Duodenal mucosa (tissue), 2 donors: Measurements from ENCODE around the gene FBXL3.
"Not testable (repeated sequence)": the region's sequence is repeated elsewhere in the genome, so short reads cannot be mapped to it uniquely, and the experiment has no call there.

ENCODE experiments used
- H3K27ac ChIP-seq: one replicate; pipeline ENCODE4 v1.7.0; 2013; ENCODE audit warnings: low read depth, low read length
- H3K27me3 ChIP-seq, 2 donors: one replicate each; pipeline ENCODE4 v1.7.0; 2013; ENCODE audit warnings: low read length in 2 of 2, control low read depth in 1 of 2; ENCODE audit not compliant: insufficient read depth in 2 of 2, control insufficient read depth in 1 of 2
- H3K36me3 ChIP-seq, 2 donors: one replicate each; pipeline ENCODE4 v1.7.0; 2013; ENCODE audit warnings: low read length in 2 of 2, control low read depth in 1 of 2; ENCODE audit not compliant: insufficient read depth in 2 of 2, control insufficient read depth in 1 of 2
- H3K4me1 ChIP-seq, 2 donors: one replicate each; pipeline ENCODE4 v1.7.0; 2013; ENCODE audit warnings: low read length in 2 of 2, control low read depth in 1 of 2; ENCODE audit not compliant: insufficient read depth in 2 of 2, control insufficient read depth in 1 of 2
- H3K4me3 ChIP-seq, 2 donors: one replicate each; pipeline ENCODE4 v1.7.0; 2013; ENCODE audit warnings: low read length in 2 of 2, low read depth in 1 of 2
- H3K9ac ChIP-seq, 2 donors: one replicate each; pipeline ENCODE4 v1.7.0; 2013; ENCODE audit warnings: low read length in 2 of 2, low read depth in 1 of 2
- H3K9me3 ChIP-seq, 2 donors: one replicate each; pipeline ENCODE4 v1.7.0; 2013; ENCODE audit warnings: low read length in 2 of 2, control low read depth in 1 of 2; ENCODE audit not compliant: control insufficient read depth in 1 of 2

The FBXL3 gene

GRCh38 chr13:77009011-77009410, 17.9 kb downstream of the FBXL3 start:
- H3K4me3 ChIP-seq: no peak overlapping the region
- no peak overlapping the region for H3K9ac ChIP-seq
- no peaks in the 10 kb centered on the region for H3K9me3 ChIP-seq
- peaks cover 1 to 11% of the 10 kb centered on the region in 2 donors for H3K4me1 ChIP-seq
- H3K36me3 ChIP-seq: peaks cover 32 to 74% of the 10 kb centered on the region in 2 donors
- H3K27me3 ChIP-seq: no peaks in the 10 kb centered on the region
- H3K27ac ChIP-seq: no peak overlapping the region

DNA sequence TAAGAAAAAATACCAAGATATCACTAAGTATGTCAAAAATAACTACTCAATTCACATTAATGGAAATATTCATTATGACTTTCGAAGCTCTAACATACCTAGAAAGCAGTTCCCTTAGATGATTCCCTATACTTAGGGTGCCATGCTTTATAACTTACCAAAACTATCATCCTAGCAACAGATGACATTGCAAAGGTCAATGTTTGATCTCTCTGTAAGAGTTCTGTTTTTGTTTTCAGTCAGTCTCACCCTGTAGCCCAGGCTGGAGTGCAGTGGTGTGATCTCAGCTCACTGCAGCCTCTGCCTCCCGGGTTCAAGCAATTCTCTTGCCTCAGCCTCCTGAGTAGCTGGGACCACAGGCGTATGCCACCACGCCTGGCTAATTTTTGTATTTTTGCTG, 18.6 kb downstream of the FBXL3 start:
- H3K4me3 ChIP-seq, H3K27me3 ChIP-seq, H3K27ac ChIP-seq, H3K4me1 ChIP-seq, H3K9me3 ChIP-seq, H3K9ac ChIP-seq: not testable (repeated sequence)
- peaks cover 27 to 67% of the 10 kb centered on the region in 2 donors for H3K36me3 ChIP-seq

- Histone ChIP-seq H3K4me3 (no peak overlapping the region), H3K27me3 (no peaks in the 10 kb centered on the region), H3K9ac (no peak overlapping the region), H3K27ac (no peak overlapping the region), H3K4me1 (peaks cover 14 to 16% of the 10 kb centered on the region in 2 donors), H3K9me3 (no peaks in the 10 kb centered on the region), H3K36me3 (peaks cover 26 to 37% of the 10 kb centered on the region in 2 donors)
These were observed 24.3 kb downstream of the FBXL3 start for GRCh38 chr13:77002590-77003190.

DNA sequence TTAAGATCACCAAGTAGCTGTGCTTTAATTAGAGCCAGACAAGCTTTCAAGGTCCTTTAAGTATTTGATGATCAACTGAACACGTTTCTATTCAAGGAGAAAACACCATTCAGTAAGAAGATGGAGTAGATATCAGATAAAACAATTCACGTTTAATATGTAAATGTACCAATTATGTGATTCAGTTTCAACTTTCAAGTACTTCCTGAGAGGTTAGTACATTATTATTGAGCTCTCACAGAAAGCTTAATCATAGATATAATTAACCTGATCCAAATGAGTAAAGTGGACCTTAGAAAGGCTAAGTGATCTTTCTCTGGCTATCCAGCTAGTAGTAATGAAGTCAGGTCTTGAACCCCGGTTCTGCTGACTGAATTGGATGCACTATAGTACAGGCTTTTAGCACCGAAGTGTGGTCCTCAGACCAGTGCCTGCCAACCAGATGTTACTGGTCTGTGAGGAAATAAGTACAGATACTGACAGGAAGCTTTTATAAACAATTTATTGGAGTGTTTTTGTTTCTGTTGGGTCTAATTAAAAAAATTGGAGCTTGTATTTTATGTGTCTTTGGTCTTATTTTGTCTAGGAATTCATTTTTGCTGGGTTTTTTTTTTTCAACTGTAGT, 24.9 kb downstream of the FBXL3 start:
- no peaks in the 10 kb centered on the region for H3K27me3 ChIP-seq
- H3K36me3 ChIP-seq: peaks cover 21 to 32% of the 10 kb centered on the region in 2 donors
- no peak overlapping the region for H3K27ac ChIP-seq
- H3K9ac ChIP-seq: no peak overlapping the region
- H3K9me3 ChIP-seq: no peaks in the 10 kb centered on the region
- no peak overlapping the region for H3K4me3 ChIP-seq
- peaks cover 14 to 16% of the 10 kb centered on the region in 2 donors for H3K4me1 ChIP-seq

DNA sequence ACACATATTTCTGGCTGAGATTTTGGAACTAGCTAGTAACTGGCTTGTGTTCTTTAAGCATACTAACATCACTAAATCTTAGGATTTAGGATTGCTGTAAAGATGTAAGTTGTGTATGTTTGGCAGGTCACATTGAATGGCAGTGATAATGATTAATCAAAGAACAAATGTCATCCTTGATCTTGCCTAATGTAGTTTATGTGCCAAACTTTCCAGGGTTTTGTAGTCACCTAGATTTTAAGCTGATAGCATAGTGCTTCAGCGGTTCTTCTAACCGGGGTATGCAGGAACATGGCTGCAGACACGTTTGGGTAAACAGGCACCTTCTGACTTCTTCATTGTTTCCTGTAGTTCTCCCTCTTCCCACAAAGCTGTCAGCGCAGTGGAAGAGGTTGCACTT, 25.4 kb downstream of the FBXL3 start:
- Histone ChIP-seq H3K4me3 (no peak overlapping the region), H3K4me1 (peaks cover 14 to 16% of the 10 kb centered on the region in 2 donors), H3K9me3 (no peaks in the 10 kb centered on the region), H3K27ac (no peak overlapping the region), H3K9ac (no peak overlapping the region), H3K27me3 (no peaks in the 10 kb centered on the region), H3K36me3 (peaks cover 16 to 26% of the 10 kb centered on the region in 2 donors)

GRCh38 chr13:77000475-77000874, 26.5 kb downstream of the FBXL3 start:
- Histone ChIP-seq H3K27me3 (no peaks in the 10 kb centered on the region), H3K36me3 (peaks cover 20 to 27% of the 10 kb centered on the region in 2 donors), H3K9me3 (no peaks in the 10 kb centered on the region), H3K27ac (no peak overlapping the region), H3K4me3 (no peak overlapping the region), H3K9ac (no peak overlapping the region), H3K4me1 (peaks cover 14 to 16% of the 10 kb centered on the region in 2 donors)

DNA sequence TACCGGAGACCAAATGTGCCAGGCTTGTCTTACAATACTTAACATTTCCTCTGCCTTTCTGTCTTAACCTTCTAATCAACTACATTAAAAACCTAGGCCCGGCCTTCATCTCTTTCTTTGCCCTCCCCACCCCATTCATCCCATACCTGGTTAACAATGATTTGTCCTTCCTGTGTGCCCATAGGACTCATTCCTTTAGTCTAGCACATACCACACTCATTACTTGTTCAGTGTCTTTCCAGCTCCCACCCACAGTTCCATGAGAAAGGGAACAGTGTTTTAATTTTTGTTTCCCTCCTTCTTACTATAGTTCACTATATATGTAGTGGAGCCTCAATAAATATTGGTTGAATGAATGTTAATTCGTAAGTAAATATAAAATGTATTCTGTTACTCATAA, 32.7 kb downstream of the FBXL3 start:
- H3K4me3 ChIP-seq: no peak overlapping the region

GRCh38 chr13:76993473-76993872, 33.5 kb downstream of the FBXL3 start:
- peaks cover 10 to 18% of the 10 kb centered on the region in 2 donors for H3K4me1 ChIP-seq
- peaks cover 12% of the 10 kb centered on the region in 2 donors for H3K36me3 ChIP-seq
- no peak overlapping the region for H3K4me3 ChIP-seq
- H3K9me3 ChIP-seq: no peaks in the 10 kb centered on the region
- peak overlapping the region in 1 of 2 donors; percentile 97 for H3K9ac ChIP-seq
- H3K27ac ChIP-seq: no peak overlapping the region
- no peaks in the 10 kb centered on the region for H3K27me3 ChIP-seq

More for the DNA sequence above, 32.7 kb downstream of the FBXL3 start:
- peaks cover 17 to 18% of the 10 kb centered on the region in 2 donors for H3K36me3 ChIP-seq
- no peaks in the 10 kb centered on the region for H3K27me3 ChIP-seq
- no peak overlapping the region for H3K9ac ChIP-seq
- no peaks in the 10 kb centered on the region for H3K9me3 ChIP-seq
- H3K27ac ChIP-seq: no peak overlapping the region
- H3K4me1 ChIP-seq: peaks cover 10 to 18% of the 10 kb centered on the region in 2 donors

DNA sequence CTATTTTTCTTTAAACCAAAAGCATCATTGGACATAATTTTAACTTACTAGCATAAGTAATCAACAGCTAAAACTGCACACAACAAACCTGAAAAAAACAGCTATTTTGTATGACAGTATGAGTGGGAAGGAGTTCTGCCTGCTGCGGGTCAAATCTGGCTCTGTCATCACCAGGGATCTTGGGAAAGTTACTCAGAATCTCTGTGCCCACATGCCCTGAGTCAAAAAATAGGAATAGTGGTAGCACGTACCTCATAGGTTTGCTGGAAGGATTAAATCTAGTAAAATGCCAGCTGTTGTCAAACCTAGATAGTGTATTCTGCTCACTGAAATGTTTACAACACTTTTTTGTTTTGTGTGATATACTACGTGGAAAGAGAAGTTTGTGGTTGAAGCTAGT, 33.9 kb downstream of the FBXL3 start:
- peaks cover 8 to 11% of the 10 kb centered on the region in 2 donors for H3K36me3 ChIP-seq
- peak overlapping the region; percentile 93 to 98 for H3K4me3 ChIP-seq
- H3K27ac ChIP-seq: no peak overlapping the region
- peak overlapping the region; percentile 88 to 97 for H3K9ac ChIP-seq
- peaks cover 0 to 3% of the 10 kb centered on the region in 2 donors for H3K27me3 ChIP-seq
- no peaks in the 10 kb centered on the region for H3K9me3 ChIP-seq
- H3K4me1 ChIP-seq: peaks cover 10 to 18% of the 10 kb centered on the region in 2 donors

DNA sequence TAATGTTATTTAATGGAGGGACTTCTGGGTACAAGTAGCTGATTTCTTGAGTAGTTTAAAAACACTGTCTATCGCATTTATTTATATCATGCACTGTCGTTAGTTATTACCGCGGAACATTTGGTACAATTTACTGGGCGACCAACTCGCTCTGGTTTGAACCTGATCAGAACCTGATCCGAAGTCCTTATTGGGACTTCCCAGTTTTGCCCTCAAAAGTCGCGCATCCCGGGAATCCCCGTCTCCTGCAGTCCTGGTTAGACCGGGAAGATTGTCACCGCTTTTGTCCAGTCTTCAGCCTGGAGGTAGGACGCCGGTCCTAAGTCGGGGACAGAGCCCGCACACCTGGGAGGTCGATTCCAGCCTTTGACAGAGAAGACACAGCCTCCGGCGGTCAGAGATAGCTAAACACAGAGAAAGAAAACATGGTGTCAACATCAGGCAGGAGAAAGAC, 34.4 kb downstream of the FBXL3 start:
- peaks cover 0 to 3% of the 10 kb centered on the region in 2 donors for H3K27me3 ChIP-seq

More for the DNA sequence above, 34.4 kb downstream of the FBXL3 start:
- Histone ChIP-seq H3K36me3 (peaks cover 8% of the 10 kb centered on the region in 2 donors), H3K4me3 (peak overlapping the region; percentile 93 to 98), H3K9me3 (no peaks in the 10 kb centered on the region), H3K4me1 (peaks cover 10 to 18% of the 10 kb centered on the region in 2 donors), H3K9ac (peak overlapping the region; percentile 88 to 97), H3K27ac (peak overlapping the region; percentile 95)
